Activated naive CD8-positive, alpha-beta T cell treated with anti-CD3 and anti-CD28 coated beads, Interleukin-2, amount 50 U/mL, for 16 hours (primary cell): ENCODE results near the gene GPR55.

Experiments
- DNase-seq: peaks from one replicate; pipeline ENCODE4 v3.0.0-alpha.2; 2020; ENCODE audit warnings: low read depth, low spot score

Gene GPR55

GRCh38 chr2:230881840-230882239 is 43.2 kb downstream of the GPR55 start:
- no peak for DNase-seq

DNA sequence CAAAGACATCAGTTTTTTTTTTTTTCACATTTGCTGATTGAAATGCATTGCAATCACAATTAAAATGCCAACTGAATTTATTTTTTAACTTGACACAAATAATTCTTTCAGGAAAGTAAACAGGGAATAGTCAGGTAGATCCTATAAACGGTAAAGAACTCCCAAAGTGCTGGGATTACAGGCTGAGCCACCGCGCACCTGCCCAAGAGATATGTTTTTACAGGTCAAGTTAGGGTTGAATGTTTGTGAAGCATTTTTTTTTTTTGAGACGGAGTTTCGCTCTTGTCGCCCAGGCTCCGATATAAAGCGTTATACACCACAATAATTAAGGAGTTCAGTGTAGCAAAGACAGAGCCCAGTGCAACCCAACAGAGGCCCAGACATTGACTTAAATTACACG is 45.2 kb downstream of the GPR55 start:
- DNase-seq, result no peak

DNA sequence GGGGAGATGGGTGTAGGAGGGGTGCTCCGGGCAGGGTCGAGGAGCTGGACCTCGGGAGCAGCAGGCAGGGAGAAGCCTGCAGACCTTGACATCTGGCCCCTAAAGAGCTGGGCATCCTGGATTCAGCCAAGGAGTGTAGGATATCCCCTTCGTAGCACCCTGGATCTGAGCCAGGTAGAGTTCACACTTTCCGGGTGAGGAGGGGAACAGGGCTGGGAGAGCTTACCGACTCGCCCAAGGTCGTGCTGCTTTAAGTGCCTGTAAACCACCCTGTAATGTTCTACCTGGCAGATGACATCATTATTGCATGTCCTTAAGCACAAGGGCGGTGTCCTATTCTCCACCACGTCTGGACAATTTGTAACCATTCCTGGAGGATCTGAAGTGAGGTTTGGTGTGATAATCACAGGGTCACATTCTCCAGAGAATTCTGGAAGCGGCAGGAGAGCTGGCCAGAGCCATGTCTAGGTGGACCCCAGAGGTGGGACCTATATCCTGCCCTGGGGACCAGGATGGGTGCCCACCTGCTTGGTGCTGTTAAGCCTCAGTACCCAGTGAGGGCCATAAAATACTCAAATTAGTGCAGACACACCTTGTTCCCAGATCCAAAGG is 45.7 kb downstream of the GPR55 start:
- no peak for DNase-seq

DNA sequence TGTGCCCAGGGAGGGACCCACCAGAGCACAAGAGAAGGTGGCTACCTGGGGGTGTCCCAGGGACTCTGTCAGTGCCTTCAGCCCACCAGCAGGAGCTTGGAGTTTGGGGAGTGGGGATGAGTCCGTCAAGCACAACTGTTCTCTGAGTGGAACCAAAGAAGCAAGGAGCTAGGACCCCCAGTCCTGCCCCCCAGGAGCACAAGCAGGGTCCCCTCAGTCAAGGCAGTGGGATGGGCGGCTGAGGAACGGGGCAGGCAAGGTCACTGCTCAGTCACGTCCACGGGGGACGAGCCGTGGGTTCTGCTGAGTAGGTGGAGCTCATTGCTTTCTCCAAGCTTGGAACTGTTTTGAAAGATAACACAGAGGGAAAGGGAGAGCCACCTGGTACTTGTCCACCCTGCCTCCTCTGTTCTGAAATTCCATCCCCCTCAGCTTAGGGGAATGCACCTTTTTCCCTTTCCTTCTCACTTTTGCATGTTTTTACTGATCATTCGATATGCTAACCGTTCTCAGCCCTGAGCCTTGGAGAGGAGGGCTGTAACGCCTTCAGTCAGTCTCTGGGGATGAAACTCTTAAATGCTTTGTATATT is 46.3 kb downstream of the GPR55 start:
- no peak for DNase-seq

DNA sequence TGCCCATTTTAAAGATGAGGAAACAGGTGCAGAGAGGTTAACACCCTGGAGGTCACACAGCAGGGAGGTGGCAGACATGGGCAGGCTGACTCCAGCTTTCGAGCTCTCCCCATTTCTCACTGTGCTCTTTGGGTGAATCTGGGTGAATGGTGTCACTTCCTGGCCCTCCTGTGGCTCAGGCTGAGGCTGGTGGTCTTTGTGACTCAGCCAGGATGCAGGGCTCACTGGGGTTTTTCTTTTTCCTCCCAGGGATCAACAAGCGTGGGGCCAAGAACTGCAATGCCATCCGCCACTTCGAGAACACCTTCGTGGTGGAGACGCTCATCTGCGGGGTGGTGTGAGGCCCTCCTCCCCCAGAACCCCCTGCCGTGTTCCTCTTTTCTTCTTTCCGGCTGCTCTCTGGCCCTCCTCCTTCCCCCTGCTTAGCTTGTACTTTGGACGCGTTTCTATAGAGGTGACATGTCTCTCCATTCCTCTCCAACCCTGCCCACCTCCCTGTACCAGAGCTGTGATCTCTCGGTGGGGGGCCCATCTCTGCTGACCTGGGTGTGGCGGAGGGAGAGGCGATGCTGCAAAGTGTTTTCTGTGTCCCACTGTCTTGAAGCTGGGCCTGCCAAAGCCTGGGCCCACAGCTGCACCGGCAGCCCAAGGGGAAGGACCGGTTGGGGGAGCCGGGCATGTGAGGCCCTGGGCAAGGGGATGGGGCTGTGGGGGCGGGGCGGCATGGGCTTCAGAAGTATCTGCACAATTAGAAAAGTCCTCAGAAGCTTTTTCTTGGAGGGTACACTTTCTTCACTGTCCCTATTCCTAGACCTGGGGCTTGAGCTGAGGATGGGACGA is 47.1 kb downstream of the GPR55 start:
- peak; percentile 24 for DNase-seq

DNA sequence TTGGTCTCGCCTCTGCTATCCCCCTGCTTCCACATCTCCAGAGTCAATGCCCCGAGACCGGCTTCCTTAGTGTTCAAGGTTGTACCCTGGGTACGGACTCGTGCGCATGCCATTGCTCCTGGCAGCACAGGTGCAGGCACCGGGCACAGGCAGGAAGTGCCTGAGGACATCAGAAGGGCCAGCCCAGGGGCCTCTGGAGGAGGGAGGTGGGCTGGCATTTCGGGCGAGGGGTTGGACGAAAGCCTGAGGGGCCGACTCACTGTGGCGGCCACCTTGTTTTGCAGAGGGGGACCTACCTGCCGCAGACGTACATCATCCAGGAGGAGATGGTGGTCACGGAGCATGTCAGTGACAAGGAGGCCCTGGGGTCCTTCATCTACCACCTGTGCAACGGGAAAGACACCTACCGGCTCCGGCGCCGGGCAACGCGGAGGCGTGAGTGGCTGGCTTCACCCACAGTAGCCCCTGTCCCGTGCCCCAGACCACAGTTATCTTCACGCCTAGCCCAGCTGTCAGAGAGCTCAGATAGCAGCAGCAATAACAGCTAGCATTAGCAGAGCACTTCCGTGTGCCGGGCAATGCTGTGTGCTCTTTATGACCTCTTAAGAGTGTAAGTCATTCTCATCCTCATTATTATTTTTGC is 47.8 kb downstream of the GPR55 start:
- no peak for DNase-seq

- no peak for DNase-seq
Measured at GRCh38 chr2:230875347-230876315, 49.4 kb downstream of the GPR55 start.

DNA sequence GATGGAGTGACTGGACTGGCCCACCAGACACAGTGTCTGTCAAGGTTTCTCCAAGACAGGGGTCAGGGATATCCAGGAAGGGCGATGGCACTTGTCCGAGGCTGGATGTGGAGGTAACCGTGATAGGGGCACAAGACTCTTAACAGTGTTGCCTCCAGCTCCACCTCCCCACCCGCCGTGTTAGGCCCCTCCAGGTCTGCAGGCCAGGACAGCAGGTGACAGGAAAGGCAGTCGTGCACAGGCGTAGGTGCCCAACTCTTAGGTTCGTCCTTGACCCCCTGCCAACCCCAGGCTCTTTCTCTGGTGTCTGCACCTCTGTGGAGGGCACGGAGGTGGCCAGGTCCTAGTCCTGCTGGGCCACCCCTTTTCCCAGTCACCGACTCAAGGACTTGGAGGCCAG is 50.2 kb downstream of the GPR55 start:
- DNase-seq, result no peak

DNA sequence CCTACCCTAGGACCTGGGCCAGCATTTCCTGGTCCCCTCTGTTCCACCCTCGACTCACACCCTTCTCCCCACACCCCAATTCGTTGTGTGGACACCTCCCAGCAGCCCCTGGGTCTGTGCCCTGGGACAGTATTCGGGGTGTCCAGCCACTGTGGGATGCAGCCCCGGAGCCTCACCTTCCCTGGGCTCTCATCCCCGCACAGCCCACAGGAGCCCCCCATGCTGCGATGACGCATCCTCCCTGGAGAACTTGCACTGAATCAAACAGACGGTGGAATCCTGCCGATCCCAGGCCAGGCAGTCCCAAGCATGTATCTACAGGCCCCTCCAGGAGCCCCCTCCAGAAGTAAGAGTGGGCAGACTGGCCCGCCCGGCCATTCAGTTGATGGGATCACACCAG is 50.6 kb downstream of the GPR55 start:
- DNase-seq, result no peak

GRCh38 chr2:230873661-230874401 is 51.2 kb downstream of the GPR55 start:
- no peak for DNase-seq

GRCh38 chr2:230872968-230873660 is 51.9 kb downstream of the GPR55 start:
- DNase-seq, result no peak

- DNase-seq, result no peak
Measured at GRCh38 chr2:230872151-230872967, 52.7 kb downstream of the GPR55 start.

- DNase-seq, result no peak
Measured at GRCh38 chr2:230871361-230872150, 53.5 kb downstream of the GPR55 start.

DNA sequence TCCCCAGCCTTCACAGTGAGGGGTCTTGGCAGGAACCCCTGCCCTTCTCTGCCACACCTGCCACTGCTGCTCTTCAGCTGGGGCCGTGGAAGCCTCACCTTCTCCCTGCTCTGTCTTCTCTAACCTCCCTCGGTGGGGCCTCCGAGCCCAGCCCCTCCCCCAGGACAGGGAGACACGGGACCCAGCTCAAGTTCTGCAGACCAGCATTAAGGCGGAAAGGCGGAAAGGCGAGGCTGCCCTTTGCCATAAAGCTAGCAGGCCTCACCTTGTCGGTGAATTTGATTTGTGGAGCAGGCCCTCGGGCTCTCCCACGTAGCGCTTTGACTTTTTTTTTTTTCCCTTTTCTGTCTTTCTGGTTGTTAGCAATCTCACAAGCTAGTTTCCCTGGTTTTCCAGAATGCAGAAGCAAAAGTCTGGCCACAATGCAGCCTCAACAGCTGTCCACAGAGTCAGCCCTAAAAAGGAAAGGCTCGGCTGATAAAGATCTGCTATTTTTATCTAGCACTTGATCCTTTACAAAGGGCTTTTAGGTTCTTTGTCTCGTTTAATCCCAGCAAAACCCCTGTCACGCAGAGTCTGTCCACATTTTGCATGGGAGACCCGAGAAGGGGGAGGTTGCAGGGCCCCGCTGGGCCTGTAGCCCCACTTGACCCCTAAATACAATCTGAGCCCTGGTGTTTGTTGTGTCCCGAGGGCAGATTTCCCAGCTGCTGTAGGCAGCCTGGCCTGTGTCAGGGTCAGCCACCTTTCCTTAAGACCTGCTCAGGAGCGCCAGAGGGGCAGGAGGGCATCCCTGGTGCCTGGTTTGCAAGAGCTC is 54.3 kb downstream of the GPR55 start:
- no peak for DNase-seq

DNA sequence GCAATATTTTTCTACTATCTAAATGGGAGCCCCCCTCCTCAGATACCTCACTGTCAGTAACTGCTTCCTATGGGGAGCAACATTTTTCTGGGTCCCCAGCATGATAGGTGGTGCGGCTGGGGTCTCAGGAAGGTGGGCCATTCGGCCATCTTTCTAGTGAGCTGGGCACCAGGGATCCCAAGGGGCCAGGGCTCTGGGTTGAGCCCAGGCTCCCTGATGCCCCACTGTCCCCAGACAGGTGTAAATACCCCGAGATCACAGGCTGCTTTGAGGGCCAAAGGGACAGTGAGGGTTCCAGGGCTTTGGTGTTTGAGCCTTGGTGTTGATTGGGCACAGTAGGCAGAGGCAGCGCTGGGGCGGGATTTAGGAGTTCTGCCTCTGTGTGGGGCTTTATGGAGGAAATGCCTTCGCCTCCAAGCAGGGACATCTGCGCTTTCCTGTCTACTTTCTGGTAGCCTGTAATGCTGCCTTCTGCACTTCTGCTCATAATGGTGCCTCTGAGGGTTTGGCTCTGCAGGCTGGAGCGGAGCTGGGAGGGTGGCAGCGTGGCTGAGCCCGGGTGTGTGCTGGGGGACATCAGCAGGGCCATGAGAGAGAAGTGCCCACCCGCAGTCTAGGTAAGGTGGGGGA is 55.0 kb downstream of the GPR55 start:
- DNase-seq, result no peak

DNA sequence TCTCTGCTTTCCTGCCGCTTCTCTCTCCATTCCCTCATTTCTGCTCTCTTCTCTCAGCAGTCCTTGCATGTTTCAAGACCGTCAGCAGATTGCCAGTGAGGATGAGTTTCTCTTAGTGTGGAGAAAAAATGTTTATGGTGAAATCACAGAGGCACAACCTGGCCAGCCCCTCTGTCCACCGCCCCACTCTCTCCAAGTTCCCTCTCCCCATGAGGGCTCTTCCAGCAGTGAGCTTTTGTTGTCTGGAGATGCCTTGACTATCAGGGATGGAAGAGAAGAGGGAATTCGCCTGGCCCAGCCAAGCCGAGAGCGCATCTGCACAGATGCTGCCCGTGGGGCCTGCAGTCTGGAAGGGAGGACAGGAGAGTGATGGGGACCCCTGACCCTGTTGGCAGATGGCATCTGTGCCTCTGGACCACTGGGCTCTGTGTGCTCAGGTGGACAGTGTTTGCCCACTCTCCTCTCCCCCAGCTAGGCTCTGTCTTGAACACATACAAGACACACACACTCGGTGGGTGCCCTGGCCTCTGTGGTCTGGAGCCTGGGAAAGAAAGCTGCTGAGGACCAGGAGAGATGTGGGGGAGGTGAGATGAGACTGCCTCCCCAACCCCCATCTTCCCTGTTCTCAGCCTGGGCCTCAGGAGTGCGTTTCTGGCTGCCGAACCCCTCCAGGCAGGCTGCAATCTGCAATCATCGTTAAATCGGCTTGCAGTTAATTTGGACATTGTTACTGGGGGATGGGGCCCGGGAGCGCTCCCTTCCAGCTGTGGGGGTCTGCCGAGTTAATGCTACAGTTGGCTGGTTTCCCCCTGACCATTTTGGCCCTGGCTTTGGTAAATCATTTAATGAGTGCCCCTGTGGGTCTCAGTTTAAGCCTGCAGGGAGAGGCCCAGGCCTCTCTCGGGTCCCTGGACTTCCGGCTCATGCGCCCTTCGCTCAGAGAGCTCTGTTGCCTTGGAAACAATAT is 55.8 kb downstream of the GPR55 start:
- DNase-seq, result no peak
